Neural progenitor cell (in vitro differentiated cells): ENCODE results near the gene AHSG.

ENCODE experiments used
- CTCF ChIP-seq: fragments of 200-600 bp; sonication (generic); IDR thresholded peaks from 2 replicates; pipeline ENCODE4 v1.5.1; 2017; ENCODE audit warnings: antibody characterized with exemption, mild to moderate bottlenecking
- EZH2phosphoT487 ChIP-seq: fragments of 200-600 bp; sonication (generic); IDR thresholded peaks from 2 replicates; pipeline ENCODE4 v1.6.1; 2017; ENCODE audit warnings: antibody characterized with exemption

GRCh38 chr3:186635532-186635931 is 22.7 kb downstream of the AHSG start:
- TF ChIP-seq CTCF, result no peak
- no peak for TF ChIP-seq EZH2phosphoT487
